Measurements from ENCODE around the gene ZFPM1. TPM values are rescaled to one million over a fixed set of nuclear protein-coding genes. Genes with fewer than 3 reads are reported as not detected.

ZFPM1 gene
- total and polyA plus RNA-seq, 2 experiments from 2014 or later = 0.53 to 2.2 TPM

- no peaks in the 10 kb centered on the region for H3F3A ChIP-seq (replicated peaks; ENCODE audit: low read depth)
- no peak overlapping the region for H3K4me3 ChIP-seq
- peaks cover 20% of the 10 kb centered on the region for H3K27me3 Mint-ChIP-seq (ENCODE audit: insufficient read depth, low read depth, poor library complexity)
- H3K9me2 ChIP-seq (ENCODE audit: insufficient read depth) = no peaks in the 10 kb centered on the region
- no peak overlapping the region for H3K27ac ChIP-seq (ENCODE audit: low read depth)
- H3K4me3 Mint-ChIP-seq = no peak overlapping the region
- H3K27ac Mint-ChIP-seq = no peak overlapping the region
- peaks cover 3% of the 10 kb centered on the region; the same call in 1 of the 3 replicates for H3K9me3 Mint-ChIP-seq
- no peak for ATAC-seq
- H3K79me2 ChIP-seq (replicated peaks; ENCODE audit: insufficient read depth) = no peaks in the 10 kb centered on the region
- no peak for TF ChIP-seq CREB1 (CRISPR knock-in tag; IDR thresholded peaks at IDR 0.05; ENCODE audit: low read depth)
- no peak; the same call in 1 of the 2 replicates for TF ChIP-seq POLR2AphosphoS5 (IDR thresholded peaks at IDR 0.05; ENCODE audit: low read depth)
- no peak for TF ChIP-seq ZNF462 (CRISPR knock-in tag; IDR thresholded peaks at IDR 0.05)
- TF ChIP-seq ZNF331 (CRISPR knock-in tag; IDR thresholded peaks at IDR 0.05; ENCODE audit: low read depth) = no peak
- no peak for TF ChIP-seq ETS1 (IDR thresholded peaks at IDR 0.05)
- no peak for TF ChIP-seq JUNB (IDR thresholded peaks at IDR 0.05; ENCODE audit: unreplicated experiment)
- TF ChIP-seq REST (IDR thresholded peaks at IDR 0.05; ENCODE audit: unreplicated experiment) = no peak
- no peak for TF ChIP-seq STAT1 (IDR thresholded peaks at IDR 0.05; ENCODE audit: unreplicated experiment)
- TF ChIP-seq ZNF114 (CRISPR knock-in tag; IDR thresholded peaks at IDR 0.05) = no peak
- TF ChIP-seq CTCF (conservative IDR thresholded peaks at IDR 0.05; ENCODE audit: low read depth in 2 of 2) = no peak
- no peak for TF ChIP-seq NANOG (IDR thresholded peaks at IDR 0.05; ENCODE audit: borderline replicate concordance)
- TF ChIP-seq EZH2 (IDR thresholded peaks at IDR 0.05; ENCODE audit: low read depth, unreplicated experiment) = no peak
- H3K36me3 Mint-ChIP-seq (ENCODE audit: low read depth) = peaks cover 9% of the 10 kb centered on the region
- no peak overlapping the region for H3K4me2 ChIP-seq
- H3K4me1 ChIP-seq (ENCODE audit: insufficient read depth) = peaks cover 7% of the 10 kb centered on the region; the same call in 1 of the 2 replicates
- no peaks in the 10 kb centered on the region for H3K27me3 ChIP-seq (ENCODE audit: insufficient read depth)
- H3K36me3 ChIP-seq (ENCODE audit: insufficient read depth) = no peaks in the 10 kb centered on the region
- H2AFZ ChIP-seq = no peak overlapping the region
- H3K4me1 Mint-ChIP-seq = peaks cover 6% of the 10 kb centered on the region; the same call in 1 of the 3 replicates
- no peaks in the 10 kb centered on the region for H4K20me1 ChIP-seq (replicated peaks; ENCODE audit: insufficient read depth)
- no peak for DNase-seq (ENCODE audit: low spot score)
Measured at GRCh38 chr16:88523309-88524161, 70.5 kb downstream of the ZFPM1 start.

Data from GM23338 (cell line).